Peyer's patch (tissue), 4 donors: ENCODE data around the gene CRTC1.

Source experiments
- POLR2A ChIP-seq, 2 donors: fragments of 450-650 bp; IDR thresholded peaks; one replicate each; pipeline ENCODE4 v1.5.1; 2017; ENCODE audit warnings: antibody characterized with exemption in 2 of 2, mild to moderate bottlenecking in 2 of 2, moderate library complexity in 2 of 2
- TF ChIP-seq, protein P1 (sequence below), 6 experiments: fragments of 450-650 bp in 4 of 6; fragments of 200-600 bp in 2 of 6; sonication (generic) in 1 of 6; IDR thresholded peaks; one replicate each; pipeline ENCODE4 v1.5.1; 2017 to 2019; ENCODE audit warnings: antibody characterized with exemption in 6 of 6, mild to moderate bottlenecking in 3 of 6, moderate library complexity in 1 of 6

DNA sequence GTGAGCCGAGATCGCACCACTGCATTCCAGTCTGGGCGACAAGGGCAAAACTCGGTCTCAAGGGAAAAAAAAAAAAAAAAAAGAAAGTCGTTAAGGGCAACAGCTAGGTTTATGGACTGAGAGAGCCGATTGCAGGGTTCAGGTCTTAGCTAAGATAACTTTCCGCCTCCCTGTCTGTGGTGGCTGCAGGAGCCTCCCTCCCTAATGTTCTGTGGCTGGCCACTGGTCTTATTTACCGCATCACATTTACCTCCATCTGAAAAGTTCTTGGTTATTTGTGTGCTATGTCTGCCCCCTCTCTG, 722 bp upstream of the CRTC1 start:
- TF ChIP-seq, protein P1, sequence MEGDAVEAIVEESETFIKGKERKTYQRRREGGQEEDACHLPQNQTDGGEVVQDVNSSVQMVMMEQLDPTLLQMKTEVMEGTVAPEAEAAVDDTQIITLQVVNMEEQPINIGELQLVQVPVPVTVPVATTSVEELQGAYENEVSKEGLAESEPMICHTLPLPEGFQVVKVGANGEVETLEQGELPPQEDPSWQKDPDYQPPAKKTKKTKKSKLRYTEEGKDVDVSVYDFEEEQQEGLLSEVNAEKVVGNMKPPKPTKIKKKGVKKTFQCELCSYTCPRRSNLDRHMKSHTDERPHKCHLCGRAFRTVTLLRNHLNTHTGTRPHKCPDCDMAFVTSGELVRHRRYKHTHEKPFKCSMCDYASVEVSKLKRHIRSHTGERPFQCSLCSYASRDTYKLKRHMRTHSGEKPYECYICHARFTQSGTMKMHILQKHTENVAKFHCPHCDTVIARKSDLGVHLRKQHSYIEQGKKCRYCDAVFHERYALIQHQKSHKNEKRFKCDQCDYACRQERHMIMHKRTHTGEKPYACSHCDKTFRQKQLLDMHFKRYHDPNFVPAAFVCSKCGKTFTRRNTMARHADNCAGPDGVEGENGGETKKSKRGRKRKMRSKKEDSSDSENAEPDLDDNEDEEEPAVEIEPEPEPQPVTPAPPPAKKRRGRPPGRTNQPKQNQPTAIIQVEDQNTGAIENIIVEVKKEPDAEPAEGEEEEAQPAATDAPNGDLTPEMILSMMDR (IDR thresholded peaks at IDR 0.05) = no peak
- TF ChIP-seq POLR2A (IDR thresholded peaks at IDR 0.05) = no peak
